GM10248 (cell line): ENCODE data around the gene RPS25.
"Not testable (repeated sequence)": the region's sequence is repeated elsewhere in the genome, so short reads cannot be mapped to it uniquely, and the experiment has no call there.

Experiments
- CTCF ChIA-PET: fragments of 300-600 bp; sonication (Branson Sonifier 250); formaldehyde crosslinking; extraction: SDS; loops from one replicate; lab custom pipeline; 2021; ENCODE audit warnings: antibody characterized with exemption; lab: Yijun Ruan, JAX
- POLR2A ChIA-PET: fragments of 350-650 bp; sonication (Branson Sonifier 250); formaldehyde crosslinking; extraction: SDS; loops from one replicate; lab custom pipeline; 2020; ENCODE audit warnings: antibody characterized with exemption; lab: Yijun Ruan, JAX
- DNase-seq: peaks from one replicate; pipeline ENCODE4 v3.0.0; 2012; ENCODE audit errors: extremely low spot score
- CTCF ChIP-seq: IDR thresholded peaks from 2 replicates; pipeline ENCODE4 v1.5.1; 2012; ENCODE audit warnings: mild to moderate bottlenecking, low read depth; ENCODE audit errors: extremely low read depth, missing control alignments, control extremely low read depth

RPS25 gene

GRCh38 chr11:119042927-119043326 lies 24.8 kb upstream of the RPS25 start:
- ChIA-PET POLR2A (interaction anchor here (1.4 kb wide), 1 partner anchor 25 kb away, joined by 4 read pairs; the partner anchor contains the start of gene VPS11), CTCF (interaction anchor here (1.4 to 5.6 kb wide), 4 partner anchors 8 to 295 kb away, joined by 3 to 47 read pairs (median 14); partner anchors contain the start of genes HYOU1 and SLC37A4)
- no peak for TF ChIP-seq CTCF
- no peak for DNase-seq

- CTCF ChIA-PET = interaction anchor here (3.2 to 4.3 kb wide), 2 partner anchors 9 to 14 kb away, joined by 10 to 19 read pairs; partner anchors contain the start of gene HYOU1
- DNase-seq = no peak
- no peak for TF ChIP-seq CTCF
- POLR2A ChIA-PET = interaction anchor here (0.7 kb wide), 1 partner anchor 282 kb away, joined by 6 read pairs; no protein-coding TSS in a partner anchor
These were observed 23.8 kb upstream of the RPS25 start for GRCh38 chr11:119041821-119042514.

- POLR2A ChIA-PET, CTCF ChIA-PET, DNase-seq: not testable (repeated sequence)
These were observed 21.3 kb upstream of the RPS25 start for GRCh38 chr11:119039471-119039870.

- DNase-seq = no peak
- ChIA-PET POLR2A (no interaction called here), CTCF (interaction anchor here (1.0 to 1.6 kb wide), 4 partner anchors 9 to 23 kb away, joined by 3 to 4 read pairs (median 3); partner anchors contain the start of gene HYOU1)
- no peak for TF ChIP-seq CTCF
These were observed 20.7 kb upstream of the RPS25 start for GRCh38 chr11:119038884-119039283.

- TF ChIP-seq CTCF = no peak
- DNase-seq = no peak
- POLR2A ChIA-PET = no interaction called here
- CTCF ChIA-PET = no interaction called here
These were observed 16.7 kb upstream of the RPS25 start for GRCh38 chr11:119034813-119035212.

- CTCF ChIA-PET = interaction anchor here (1.5 to 4.6 kb wide), 2 partner anchors 12 to 17 kb away, joined by 4 to 47 read pairs; no protein-coding TSS in a partner anchor
- POLR2A ChIA-PET = interaction anchor here (0.6 to 0.7 kb wide), 2 partner anchors 11 to 370 kb away, joined by 4 to 6 read pairs; no protein-coding TSS in a partner anchor
- not testable (repeated sequence) for DNase-seq
These were observed 15.3 kb upstream of the RPS25 start for GRCh38 chr11:119033421-119033820.

- TF ChIP-seq CTCF = no peak
- POLR2A ChIA-PET = no interaction called here
- no peak for DNase-seq
- CTCF ChIA-PET = interaction anchor here (0.7 to 4.6 kb wide), 11 partner anchors 9 to 292 kb away, joined by 3 to 47 read pairs (median 4); no protein-coding TSS in a partner anchor
These were observed 13.8 kb upstream of the RPS25 start for GRCh38 chr11:119031912-119032280.
